LNCaP clone FGC (cell line): ENCODE results near the gene MSMB.
"Not testable (repeated sequence)": the region's sequence is repeated elsewhere in the genome, so short reads cannot be mapped to it uniquely, and the experiment has no call there.

Experiments
- DNase-seq: peaks from one replicate; pipeline ENCODE4 v3.0.0-alpha.2; 2011; ENCODE audit warnings: low read depth
- H3K4me3 ChIP-seq: 2 replicates; pipeline ENCODE4 v1.5.1; 2011; ENCODE audit warnings: mild to moderate bottlenecking, low read depth, low read length, control low read depth
- CTCF ChIP-seq: IDR thresholded peaks from 2 replicates; pipeline ENCODE4 v1.5.1; 2012; ENCODE audit warnings: mild to moderate bottlenecking; ENCODE audit not compliant: control insufficient read depth, insufficient read depth; ENCODE audit errors: extremely low read depth

MSMB gene

DNA sequence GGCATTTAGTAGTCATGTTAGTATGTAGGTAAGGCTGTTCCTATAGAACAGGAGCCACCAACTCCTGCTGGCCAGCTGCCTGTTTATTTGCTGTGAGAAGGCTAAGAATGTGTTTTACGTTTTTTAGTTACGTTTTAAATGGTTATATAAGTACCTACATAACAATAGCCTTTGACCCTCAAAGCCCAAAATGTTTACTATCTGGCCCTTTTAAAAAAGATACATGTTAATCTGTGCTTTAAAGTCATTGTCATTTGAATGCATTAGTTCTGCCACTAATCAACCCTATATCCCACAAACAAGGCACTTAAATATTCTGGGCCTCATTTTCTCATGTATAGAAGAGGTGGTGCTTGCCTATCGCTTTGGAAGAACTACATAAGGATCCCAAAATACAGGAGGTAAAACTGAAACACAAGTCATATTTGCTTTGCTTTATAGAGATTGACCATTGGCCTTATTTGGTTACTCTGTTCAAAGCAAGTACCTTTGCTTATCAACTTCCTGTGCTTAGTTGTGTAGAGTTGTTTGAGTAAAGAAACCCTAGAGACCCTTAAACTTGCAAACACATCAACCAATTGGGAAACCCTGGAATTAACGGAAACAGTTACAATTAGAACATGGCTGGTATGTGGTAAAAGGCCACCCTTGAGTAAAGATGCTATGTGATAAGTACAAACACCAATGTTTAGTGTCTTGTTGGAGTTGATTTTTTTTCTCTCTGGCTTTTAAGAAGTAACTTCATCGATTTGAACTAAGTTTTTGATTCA, 47.9 kb downstream of the MSMB start:
- no peak for DNase-seq
- no peak for TF ChIP-seq CTCF
- no peak overlapping the region for H3K4me3 ChIP-seq

GRCh38 chr10:45997557-45997956, 48.5 kb downstream of the MSMB start:
- no peak for TF ChIP-seq CTCF
- no peak for DNase-seq
- H3K4me3 ChIP-seq, result no peak overlapping the region

GRCh38 chr10:45985590-45985989, 60.5 kb downstream of the MSMB start:
- not testable (repeated sequence) for DNase-seq, H3K4me3 ChIP-seq

DNA sequence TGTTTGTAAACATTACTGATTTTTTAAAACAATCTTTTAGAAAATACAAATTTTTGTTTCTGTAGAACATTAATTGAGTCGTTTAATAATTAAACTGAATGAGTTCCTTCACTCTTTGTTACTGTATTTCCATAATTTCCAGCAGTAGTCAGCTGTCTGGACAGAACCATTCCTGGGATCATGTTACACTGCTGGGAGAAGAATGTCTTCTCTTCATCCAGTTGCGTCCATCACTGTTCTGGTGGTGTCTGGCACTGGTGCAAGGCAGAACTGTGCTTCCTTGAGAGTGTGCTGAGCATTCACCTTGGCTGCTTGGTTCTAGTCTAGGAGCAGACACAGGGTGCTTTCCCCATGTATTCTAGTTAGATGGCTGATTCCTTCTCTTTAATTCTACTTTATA, 61.6 kb downstream of the MSMB start:
- not testable (repeated sequence) for DNase-seq, H3K4me3 ChIP-seq

GRCh38 chr10:45983538-45984186, 62.4 kb downstream of the MSMB start:
- DNase-seq, H3K4me3 ChIP-seq: not testable (repeated sequence)
- peak; percentile 48 for TF ChIP-seq CTCF
